GM18861 (cell line): ENCODE results near the gene SAXO1.
A peak's percentile ranks its signal among the peaks of the same experiment; 100 is the strongest.

Source experiments
- ATAC-seq: cut with Tn5 transposase; IDR thresholded peaks from one replicate; pipeline ENCODE4 v1.9.1; 2021; ENCODE audit not compliant: unreplicated experiment

Gene SAXO1

GRCh38 chr9:18920141-18921084, 112.6 kb downstream of the SAXO1 start:
- ATAC-seq, result no peak

- no peak for ATAC-seq
Observed at GRCh38 chr9:18911714-18912342, 121.2 kb downstream of the SAXO1 start.

- ATAC-seq, result no peak
Observed at GRCh38 chr9:18910916-18911315, 122.1 kb downstream of the SAXO1 start.

- ATAC-seq, result no peak
Observed at GRCh38 chr9:18910435-18910834, 122.6 kb downstream of the SAXO1 start.

GRCh38 chr9:18909140-18910018, 123.6 kb downstream of the SAXO1 start:
- no peak for ATAC-seq

GRCh38 chr9:18907927-18908625, 124.9 kb downstream of the SAXO1 start:
- ATAC-seq, result no peak

- no peak for ATAC-seq
Observed at GRCh38 chr9:18906656-18907395, 126.2 kb downstream of the SAXO1 start.

- no peak for ATAC-seq
Observed at GRCh38 chr9:18905883-18906629, 127.0 kb downstream of the SAXO1 start.

- ATAC-seq, result no peak
Observed at GRCh38 chr9:18905028-18905882, 127.8 kb downstream of the SAXO1 start.

- no peak for ATAC-seq
Observed at GRCh38 chr9:18903450-18903849, 129.6 kb downstream of the SAXO1 start.

- ATAC-seq, result no peak
Observed at GRCh38 chr9:18896531-18897179, 136.4 kb downstream of the SAXO1 start.

- no peak for ATAC-seq
Observed at GRCh38 chr9:18896004-18896403, 137.0 kb downstream of the SAXO1 start.

- ATAC-seq, result no peak
Observed at GRCh38 chr9:18893491-18893890, 139.5 kb downstream of the SAXO1 start.

- no peak for ATAC-seq
Observed at GRCh38 chr9:18893046-18893445, 140.0 kb downstream of the SAXO1 start.

GRCh38 chr9:18891946-18892670, 140.9 kb downstream of the SAXO1 start:
- no peak for ATAC-seq

- ATAC-seq, result peak; percentile 71
Observed at GRCh38 chr9:18890372-18890771, 142.6 kb downstream of the SAXO1 start.

GRCh38 chr9:18889550-18889949, 143.5 kb downstream of the SAXO1 start:
- ATAC-seq, result no peak
